Epithelial cell of esophagus (primary cell): ENCODE measurements around the gene CBARP.

Source experiments
- DNase-seq: peaks from one replicate; pipeline ENCODE4 v3.0.0; 2010; ENCODE audit warnings: low read depth
- H3K4me3 ChIP-seq: 2 replicates; pipeline ENCODE4 v1.5.1; 2011; ENCODE audit warnings: mild to moderate bottlenecking, low read length, control low read depth
- CTCF ChIP-seq: IDR thresholded peaks from 2 replicates; pipeline ENCODE4 v1.5.1; 2011; ENCODE audit warnings: low read depth, mild to moderate bottlenecking, low read length, control low read depth, inconsistent platforms; ENCODE audit not compliant: insufficient read depth; ENCODE audit errors: missing control alignments

The CBARP gene

DNA sequence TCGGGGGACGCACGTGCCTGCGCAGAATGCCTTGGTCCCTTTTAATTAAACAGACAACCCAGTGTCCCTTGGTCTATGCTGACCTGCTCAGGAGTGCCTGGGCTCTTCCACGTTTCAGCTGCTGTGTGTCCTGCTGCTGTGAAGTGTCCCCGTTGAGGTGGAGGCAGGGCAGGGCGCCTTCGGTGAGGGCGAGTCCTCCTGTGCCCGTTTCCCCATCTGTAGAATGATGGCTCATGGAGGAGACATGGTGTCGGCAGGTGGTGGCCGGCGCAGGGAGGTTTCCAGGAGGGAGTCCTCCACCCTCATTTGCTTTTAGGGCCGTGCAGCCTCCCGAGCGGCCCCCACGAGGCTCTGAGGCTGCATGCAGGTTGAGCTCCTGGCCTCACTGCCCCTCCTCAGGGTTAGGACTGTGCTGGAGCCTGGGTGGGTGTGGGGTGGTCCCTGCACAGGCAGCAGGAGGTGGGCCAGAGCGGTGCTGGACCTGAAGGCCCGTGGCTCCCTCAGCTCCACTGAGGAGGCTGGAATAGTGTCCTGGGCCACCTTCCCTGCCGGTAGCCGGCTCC is 23.4 kb downstream of the CBARP start:
- no peak for DNase-seq
- TF ChIP-seq CTCF, result no peak
- H3K4me3 ChIP-seq, result no peak overlapping the region

DNA sequence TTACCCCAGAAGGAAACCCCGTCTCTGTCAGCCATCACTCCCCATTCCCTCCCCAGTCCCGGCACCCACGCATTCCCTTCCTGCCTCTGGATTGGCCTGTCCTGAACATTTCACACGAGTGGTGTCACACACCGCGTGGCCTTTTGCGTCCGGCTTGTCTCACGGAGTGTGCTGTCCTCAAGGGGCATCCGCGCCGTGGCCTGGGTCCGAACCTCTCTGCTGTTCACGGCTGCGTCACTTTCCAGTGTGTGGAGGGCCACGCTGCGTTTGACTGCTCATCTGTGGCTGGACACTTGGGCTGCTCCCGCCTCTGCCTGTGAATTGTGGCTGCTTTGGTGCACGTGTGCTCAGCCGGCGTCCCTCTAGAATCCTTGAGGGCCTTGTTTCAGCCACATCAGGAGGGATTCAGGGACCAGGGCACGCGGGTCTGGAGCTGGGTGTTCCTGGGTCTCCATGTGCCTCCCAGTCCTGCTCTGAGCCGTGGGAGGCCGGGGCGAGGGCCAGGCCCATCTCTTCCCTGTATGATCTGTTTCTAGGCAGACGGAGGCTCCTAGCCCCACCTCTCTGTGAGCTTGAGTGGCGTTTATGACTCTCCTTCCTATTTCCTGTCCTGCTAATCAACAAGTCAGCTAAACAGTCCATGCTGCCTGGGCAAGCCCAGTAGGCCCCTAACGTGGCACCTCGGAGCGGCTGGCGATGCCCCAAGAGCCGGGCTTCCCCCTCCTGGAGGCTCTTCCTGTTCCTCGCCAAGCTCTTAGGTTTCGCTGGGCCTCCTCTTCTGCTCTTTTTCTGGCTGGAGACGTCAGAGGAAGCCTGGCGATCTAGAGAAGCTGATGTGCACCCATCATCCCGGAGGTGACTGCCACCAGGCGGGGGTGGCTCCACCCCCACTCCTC is 24.2 kb downstream of the CBARP start:
- peak; percentile 98 for DNase-seq
- peak overlapping the region; percentile 12 for H3K4me3 ChIP-seq
- no peak for TF ChIP-seq CTCF

- no peak for TF ChIP-seq CTCF
- no peak overlapping the region for H3K4me3 ChIP-seq
- peak; percentile 73 for DNase-seq
Measured at GRCh38 chr19:1211494-1212234, 26.1 kb downstream of the CBARP start.

DNA sequence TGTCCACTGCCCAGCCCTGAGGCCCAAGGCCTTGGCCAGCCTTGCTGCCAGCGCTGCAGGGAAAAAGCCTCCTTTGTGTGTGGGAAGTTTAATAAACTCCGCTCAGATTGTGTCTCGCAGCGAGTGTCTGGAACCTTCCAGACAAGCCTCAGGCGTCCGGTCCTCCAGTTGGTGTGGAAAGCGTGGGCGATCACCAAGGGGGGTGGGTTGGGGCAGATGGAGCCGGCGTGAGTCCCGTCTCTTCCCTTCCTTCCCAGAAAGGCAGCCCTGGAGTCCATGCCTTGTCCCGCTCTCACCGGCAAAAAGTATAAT is 27.6 kb downstream of the CBARP start:
- peak overlapping the region; percentile 7 for H3K4me3 ChIP-seq
- no peak for DNase-seq
- TF ChIP-seq CTCF, result no peak

GRCh38 chr19:1208830-1209229 is 29.0 kb downstream of the CBARP start:
- peak; percentile 97 for DNase-seq
- peak overlapping the region; percentile 24 for H3K4me3 ChIP-seq

DNA sequence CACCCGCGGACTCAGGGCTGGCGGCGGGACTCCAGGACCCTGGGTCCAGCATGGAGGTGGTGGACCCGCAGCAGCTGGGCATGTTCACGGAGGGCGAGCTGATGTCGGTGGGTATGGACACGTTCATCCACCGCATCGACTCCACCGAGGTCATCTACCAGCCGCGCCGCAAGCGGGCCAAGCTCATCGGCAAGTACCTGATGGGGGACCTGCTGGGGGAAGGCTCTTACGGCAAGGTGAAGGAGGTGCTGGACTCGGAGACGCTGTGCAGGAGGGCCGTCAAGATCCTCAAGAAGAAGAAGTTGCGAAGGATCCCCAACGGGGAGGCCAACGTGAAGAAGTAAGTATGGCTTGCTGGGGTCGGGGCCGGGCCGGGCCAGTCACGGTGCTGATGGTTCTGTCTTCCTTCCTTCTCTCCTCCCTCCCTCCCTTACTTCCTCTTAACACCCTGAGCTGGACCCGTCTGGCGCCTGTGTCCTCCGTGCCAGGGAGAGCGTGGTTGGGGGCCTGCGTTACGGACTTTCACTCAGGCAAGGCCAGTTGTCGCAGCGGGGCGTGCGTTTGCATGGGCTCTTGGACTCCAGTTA is 30.8 kb downstream of the CBARP start:
- no peak for TF ChIP-seq CTCF
- H3K4me3 ChIP-seq, result peak overlapping the region; percentile 73
- DNase-seq, result peak; percentile 47
